ENCODE data around the gene NFYC.

The NFYC gene

DNA sequence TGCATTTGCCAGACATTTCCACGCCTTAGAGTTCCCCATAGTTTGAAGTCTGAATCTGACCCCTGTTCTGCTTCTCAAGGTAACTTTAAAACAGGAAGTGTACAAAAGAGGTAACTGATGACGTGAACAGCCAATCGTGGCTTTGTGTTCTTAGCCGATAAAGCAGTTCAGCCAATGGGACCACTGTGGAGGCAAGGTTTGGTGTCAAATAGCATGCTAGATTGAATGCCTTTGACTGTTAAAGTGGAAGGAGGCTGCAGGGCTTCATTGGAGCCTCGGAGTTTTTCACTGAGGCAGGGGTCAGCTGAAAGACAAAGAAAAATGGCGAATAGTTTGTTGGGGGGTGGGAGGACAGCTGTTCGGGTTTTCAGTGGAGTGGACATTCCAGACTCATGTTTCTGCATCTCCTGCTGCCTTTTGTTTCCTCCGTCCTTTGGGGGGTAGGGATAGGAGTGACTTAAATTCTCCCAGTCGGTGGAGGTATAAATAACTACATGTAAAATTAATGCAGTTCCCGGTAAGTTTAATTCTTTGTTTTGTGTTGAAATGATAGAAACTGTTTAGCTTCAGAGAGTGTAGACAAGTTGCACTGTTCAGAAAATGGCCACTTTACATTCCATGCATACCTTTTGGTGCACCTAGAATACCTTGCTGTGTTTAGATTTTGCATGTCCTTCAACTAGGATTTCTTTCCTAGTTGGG lies 17.7 kb downstream of the NFYC start:
- TF ChIP-seq GATA2 (IDR thresholded peaks at IDR 0.05; ENCODE audit: low read depth, low read length) (no peak), GATA3 (IDR thresholded peaks at IDR 0.05; ENCODE audit: low read depth, low read length) (no peak)

DNA sequence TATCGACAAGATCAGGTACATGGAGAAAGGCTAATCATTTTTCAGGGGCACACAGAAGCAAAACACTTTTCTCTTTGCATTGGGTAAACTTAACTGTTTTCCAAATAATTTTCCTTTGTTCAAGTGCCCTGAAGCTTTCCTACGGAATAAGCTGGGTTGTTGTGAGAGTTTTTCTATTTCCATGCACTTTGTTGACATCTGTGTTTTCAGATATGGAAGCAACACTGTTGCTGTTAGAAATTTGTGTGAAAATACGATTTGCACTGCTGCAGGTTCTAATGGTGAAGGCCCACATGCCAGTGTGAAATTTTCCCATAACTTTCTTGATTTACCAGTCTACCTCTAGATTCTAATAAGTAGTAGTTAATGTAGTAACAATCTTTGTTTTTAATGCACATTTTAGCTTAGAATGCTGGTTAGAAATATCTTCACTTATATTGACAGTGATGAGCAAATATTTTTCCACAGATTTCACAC lies 18.3 kb downstream of the NFYC start:
- TF ChIP-seq GATA3 (IDR thresholded peaks at IDR 0.05; ENCODE audit: low read depth, low read length) (no peak), GATA2 (IDR thresholded peaks at IDR 0.05; ENCODE audit: low read depth, low read length) (no peak)

DNA sequence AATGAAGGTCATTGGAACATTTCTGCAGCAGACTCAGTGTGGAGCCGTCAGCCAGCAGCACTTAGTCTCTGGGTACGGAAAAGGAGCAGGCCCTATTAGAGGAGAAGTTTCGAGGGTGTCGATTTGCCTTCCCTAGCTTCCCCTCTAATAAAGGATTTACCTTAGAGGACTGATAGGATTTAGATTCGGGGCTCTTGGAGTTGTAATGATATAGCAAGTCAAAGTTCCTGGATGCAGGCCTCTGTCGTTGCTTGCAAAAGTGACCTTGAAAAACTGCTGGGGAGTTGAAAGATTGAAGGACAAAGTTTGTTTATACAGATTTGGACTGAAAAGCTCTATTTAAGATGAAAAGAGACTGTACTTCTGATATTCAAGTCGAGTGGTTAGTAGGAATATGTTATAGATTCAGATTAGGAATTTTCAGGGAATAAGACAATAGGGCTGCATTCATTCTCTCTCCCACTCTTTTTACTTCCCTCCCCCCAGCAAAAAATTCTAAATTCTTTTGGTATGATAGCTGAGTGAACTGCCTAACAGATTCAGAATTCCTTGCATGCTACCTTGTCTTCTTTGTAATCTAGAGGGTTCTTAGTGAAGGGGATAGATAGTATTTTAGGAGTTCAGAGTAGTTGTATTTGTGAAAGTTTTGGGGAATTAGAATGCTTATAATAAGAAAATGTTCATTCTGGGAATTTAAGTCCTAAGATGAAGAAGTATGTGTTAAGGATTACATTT lies 19.2 kb downstream of the NFYC start:
- TF ChIP-seq GATA2 (IDR thresholded peaks at IDR 0.05; ENCODE audit: low read depth, low read length) (no peak), GATA3 (IDR thresholded peaks at IDR 0.05; ENCODE audit: low read depth, low read length) (no peak)

DNA sequence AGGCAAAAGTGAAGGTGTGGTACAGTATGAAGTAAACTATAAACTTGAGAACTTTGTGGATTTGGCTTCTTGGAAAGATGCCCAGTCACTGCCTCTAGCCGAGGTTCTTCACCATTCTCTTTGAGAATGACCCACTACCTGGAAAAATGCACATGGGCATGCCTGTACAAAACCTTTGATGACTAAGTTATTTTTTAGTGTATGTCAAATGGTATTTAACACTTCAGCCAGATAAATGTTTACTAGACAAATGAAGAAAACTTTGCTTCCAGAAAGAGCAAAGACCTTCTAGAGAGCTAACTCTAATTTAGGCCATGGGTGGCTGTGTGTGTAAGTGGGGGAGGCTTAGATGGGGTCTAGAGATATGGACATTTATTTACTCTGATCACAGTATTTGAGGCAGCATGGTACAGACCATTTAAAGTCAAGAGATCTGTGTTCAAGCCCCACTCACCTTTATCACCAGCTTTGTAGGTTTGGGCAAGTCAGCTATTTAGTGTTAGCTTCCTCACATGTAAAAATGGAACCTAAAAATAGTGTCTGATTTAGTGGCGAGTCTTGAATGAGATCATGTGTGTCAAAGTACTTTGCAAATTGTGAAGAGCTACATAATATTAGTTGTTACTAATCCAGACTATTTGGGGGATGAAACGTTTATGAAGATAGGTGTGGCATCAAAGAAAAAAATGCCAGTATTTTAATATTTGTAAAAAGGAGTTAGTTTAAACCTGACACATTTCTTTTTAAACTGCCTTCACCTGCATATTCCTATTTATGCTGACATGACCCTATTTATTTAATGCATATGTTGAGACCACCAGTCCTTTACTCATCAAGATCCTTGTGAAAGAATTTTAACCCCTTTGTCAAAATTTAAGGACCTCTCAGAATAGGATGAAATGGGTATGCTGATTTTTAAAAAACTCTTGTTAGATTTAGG lies 20.2 kb downstream of the NFYC start:
- TF ChIP-seq GATA3 (IDR thresholded peaks at IDR 0.05; ENCODE audit: low read depth, low read length), result 0 out of 2 replicates have a peak, but pooled peaks have one; percentile 21
- TF ChIP-seq GATA2 (IDR thresholded peaks at IDR 0.05; ENCODE audit: low read depth, low read length), result peak; percentile 32; the same call in 1 of the 2 replicates

DNA sequence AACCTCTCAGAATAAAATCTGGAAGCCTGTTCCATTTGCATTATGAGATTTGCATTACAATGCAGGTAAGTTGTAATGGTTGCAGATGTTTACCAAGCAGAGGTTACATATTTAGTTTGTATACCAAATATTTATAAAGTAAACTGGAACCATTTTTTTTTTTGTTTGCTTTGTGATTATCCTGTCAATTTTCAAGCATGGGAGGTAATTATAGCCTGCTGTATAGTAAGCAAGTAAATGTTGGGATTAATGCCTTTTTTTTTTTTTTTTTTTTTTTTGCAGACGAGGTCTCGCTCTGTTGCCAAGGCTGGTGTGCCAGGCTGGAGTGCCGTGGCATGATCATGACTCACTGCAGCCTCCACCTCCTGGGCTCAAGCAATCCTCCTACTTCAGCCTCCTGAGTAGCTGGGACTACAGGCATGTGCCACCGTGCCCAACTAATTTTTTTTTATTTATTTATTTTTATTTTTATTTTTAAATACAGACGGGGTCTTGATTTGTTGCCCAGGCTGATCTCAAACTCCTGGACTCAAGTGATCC lies 21.0 kb downstream of the NFYC start:
- TF ChIP-seq GATA2 (IDR thresholded peaks at IDR 0.05; ENCODE audit: low read depth, low read length), result no peak
- TF ChIP-seq GATA3 (IDR thresholded peaks at IDR 0.05; ENCODE audit: low read depth, low read length), result no peak

DNA sequence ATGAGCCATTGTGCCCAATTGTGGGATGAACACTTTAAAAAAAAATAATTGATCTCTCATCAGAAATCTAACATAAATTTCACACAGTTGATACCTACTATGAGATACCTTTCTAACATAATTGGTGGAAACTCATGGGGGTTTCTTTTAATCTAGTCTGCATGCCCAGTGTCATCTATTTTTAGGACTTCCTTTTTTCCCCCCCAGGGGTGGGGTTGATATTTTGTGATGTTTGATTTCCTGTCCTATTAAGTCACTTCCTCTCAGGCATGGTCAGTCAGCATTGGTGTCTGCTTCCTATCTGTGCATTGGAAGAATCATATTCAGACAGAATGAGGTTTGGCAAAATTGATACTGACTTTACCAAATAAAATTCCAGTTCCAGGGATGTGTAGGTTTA lies 21.5 kb downstream of the NFYC start:
- no peak for TF ChIP-seq GATA3 (IDR thresholded peaks at IDR 0.05; ENCODE audit: low read depth, low read length)
- TF ChIP-seq GATA2 (IDR thresholded peaks at IDR 0.05; ENCODE audit: low read depth, low read length), result no peak

DNA sequence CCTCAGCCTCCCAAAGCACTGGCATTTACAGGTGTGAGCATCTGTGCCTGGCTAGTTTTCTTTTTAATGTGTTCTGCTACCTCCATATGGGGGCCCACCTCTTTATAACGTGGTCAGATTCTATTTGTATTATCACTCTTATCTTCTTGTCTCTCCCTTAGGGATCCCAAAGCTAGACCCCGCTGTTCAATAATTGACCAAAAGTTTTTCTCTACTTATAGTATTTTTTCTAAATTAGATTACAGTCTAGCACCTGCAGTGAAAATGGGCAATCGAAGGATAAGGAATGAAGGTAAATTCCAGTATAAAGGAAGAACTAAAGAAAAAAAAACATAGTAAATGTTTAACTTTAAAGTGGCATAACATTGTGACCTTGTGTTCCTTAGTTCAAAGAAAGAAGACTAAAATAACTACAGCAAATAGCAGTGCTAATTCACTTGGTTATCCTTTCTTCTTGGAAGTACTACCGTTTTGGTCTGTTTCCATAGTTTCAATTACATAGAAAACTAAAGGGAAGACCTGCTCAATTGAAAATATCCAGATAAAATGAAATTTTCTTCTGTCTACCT lies 24.1 kb downstream of the NFYC start:
- TF ChIP-seq GATA2 (IDR thresholded peaks at IDR 0.05; ENCODE audit: low read depth, low read length) (no peak), GATA3 (IDR thresholded peaks at IDR 0.05; ENCODE audit: low read depth, low read length) (no peak)

DNA sequence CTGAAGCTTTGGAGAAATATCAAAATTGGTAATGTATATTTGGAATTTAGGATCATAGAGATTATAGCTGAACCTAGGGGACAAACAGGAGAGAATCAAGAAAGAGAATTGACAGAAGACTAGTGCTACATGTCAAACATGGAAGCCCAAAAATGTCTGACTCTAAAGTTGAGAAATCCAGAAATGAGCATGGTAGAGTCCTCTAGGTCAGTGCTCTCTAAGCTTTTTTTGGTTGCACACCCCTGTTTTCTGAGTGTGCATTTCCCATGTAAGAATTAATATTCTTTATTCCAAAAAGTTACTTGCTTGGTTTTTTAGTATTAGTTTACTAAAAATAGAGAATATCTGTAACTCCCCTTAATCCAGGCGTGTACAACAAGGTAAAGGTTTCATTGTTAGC lies 25.6 kb downstream of the NFYC start:
- no peak for TF ChIP-seq GATA3 (IDR thresholded peaks at IDR 0.05; ENCODE audit: low read depth, low read length)
- TF ChIP-seq GATA2 (IDR thresholded peaks at IDR 0.05; ENCODE audit: low read depth, low read length), result no peak

DNA sequence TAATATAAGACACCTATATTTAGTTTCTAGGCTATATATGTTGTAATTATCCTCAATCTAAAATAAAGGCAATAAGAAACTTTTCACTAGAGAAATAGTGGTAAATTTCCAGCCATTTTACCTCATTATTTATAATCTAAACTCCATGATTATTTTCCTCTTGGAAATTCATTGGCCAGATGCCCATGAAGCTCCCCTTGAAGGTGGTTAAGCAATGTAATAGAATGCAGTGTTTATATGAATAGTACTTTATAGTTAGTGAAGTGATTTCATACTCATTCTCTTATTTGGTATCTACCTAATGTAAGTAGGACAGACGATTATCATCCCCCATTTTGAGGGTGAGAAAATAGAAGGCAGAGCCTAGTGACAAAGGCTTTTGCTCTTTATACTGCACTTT lies 26.5 kb downstream of the NFYC start:
- TF ChIP-seq GATA3 (IDR thresholded peaks at IDR 0.05; ENCODE audit: low read depth, low read length), result no peak
- TF ChIP-seq GATA2 (IDR thresholded peaks at IDR 0.05; ENCODE audit: low read depth, low read length), result no peak

DNA sequence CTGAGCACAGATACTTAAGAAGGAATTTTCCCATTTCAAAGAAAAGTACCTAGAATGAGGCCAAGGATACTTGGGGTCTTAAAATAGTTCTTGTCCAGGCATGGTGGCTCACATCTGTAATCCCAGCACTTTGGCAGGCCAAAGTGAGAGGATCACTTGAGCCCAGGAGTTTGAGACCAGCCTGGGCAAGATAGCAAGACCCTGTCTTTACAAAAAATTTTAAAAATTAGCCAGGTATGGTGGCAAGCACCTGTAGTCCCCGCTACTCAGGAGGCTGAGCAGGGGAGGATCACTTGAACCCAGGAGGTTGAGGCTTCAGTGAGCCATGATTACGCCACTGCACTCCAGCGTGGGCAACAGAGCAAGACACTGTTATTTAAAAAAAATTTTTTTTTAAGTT lies 29.0 kb downstream of the NFYC start:
- TF ChIP-seq GATA3 (IDR thresholded peaks at IDR 0.05; ENCODE audit: low read depth, low read length) (no peak), GATA2 (IDR thresholded peaks at IDR 0.05; ENCODE audit: low read depth, low read length) (no peak)

DNA sequence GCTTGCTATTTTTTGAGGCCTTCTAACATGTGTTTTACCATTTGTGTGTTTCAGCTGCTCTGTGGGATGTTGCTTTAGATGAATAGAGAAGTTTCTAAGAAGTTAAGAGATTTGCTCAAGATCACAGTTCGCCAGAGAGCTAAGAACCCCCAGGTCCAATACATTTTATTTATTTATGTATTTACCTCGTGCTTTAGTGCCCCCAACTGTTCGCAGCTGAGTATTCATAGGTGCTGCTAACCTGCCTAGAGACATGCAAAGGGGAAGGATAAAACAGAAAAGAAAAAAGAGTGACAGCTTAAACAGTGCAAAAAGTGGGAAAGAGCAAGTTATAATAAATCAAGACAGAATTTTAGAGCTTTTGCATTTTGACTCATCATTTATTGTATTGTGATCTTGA lies 31.1 kb downstream of the NFYC start:
- TF ChIP-seq GATA3 (IDR thresholded peaks at IDR 0.05; ENCODE audit: low read depth, low read length), result no peak
- TF ChIP-seq GATA2 (IDR thresholded peaks at IDR 0.05; ENCODE audit: low read depth, low read length), result no peak

DNA sequence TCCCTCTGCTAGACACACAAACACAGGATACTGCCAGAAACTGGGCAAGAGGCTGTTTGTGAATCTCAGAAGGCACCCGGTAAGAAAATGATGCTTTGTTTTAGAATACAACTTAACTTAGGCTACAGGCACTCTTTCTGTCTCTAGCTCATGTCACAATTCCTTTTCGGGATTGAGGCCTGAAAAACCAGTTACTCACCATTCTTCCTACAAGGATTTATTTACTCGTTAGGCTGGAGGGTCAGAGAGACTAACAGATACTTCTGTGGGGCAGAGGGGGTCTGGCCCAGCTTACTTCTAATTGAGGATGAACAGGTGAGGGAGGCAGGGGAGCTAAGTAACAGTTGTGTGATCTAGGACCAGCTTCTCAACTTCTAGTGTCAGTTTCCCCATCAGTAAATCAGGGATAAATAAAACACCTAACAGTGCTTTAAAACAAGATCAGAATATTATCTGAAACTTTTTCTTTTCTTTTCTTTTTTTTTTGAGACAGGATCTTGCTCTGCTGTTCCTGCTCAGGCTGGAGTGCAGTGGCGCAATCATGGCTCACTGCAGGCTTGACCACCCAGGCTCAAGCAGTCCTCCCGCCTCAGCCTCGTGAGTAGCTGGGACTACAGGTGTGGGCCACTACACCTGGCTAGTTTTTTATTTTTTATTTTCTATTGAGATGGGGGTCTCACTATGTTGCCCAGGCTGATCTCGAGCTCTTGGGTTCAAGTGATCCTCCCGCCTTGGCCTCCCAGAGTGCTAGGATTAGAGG lies 31.9 kb downstream of the NFYC start:
- TF ChIP-seq GATA3 (IDR thresholded peaks at IDR 0.05; ENCODE audit: low read depth, low read length), result no peak
- no peak for TF ChIP-seq GATA2 (IDR thresholded peaks at IDR 0.05; ENCODE audit: low read depth, low read length)

Data from SH-SY5Y (cell line).